ENCODE data around the gene EGR1. TPM values are rescaled to one million over a fixed set of nuclear protein-coding genes. Genes with fewer than 3 reads are reported as not detected.
A peak's percentile ranks its signal among the peaks of the same experiment; 100 is the strongest.

The EGR1 gene
- polyA plus RNA-seq, 1 donor from 2014 or later: 15.6 TPM

- no peaks in the 10 kb centered on the region for H3K36me3 ChIP-seq (ENCODE audit: insufficient read depth, low read length)
- TF ChIP-seq EZH2 (IDR thresholded peaks at IDR 0.05; ENCODE audit: borderline replicate concordance, insufficient read depth, low read length, poor library complexity, severe bottlenecking) (no peak), CTCF (IDR thresholded peaks at IDR 0.05; ENCODE audit: poor library complexity, severe bottlenecking) (no peak), RAD21 (conservative IDR thresholded peaks at IDR 0.05) (no peak), EP300 (conservative IDR thresholded peaks at IDR 0.05; ENCODE audit: poor library complexity, severe bottlenecking) (no peak)
- no peaks in the 10 kb centered on the region for H3K79me2 ChIP-seq (replicated peaks; ENCODE audit: insufficient read depth, low read length)
- peaks cover 23% of the 10 kb centered on the region for H3K27me3 ChIP-seq (ENCODE audit: insufficient read depth, low read depth, low read length)
- H3K9me2 ChIP-seq (ENCODE audit: insufficient read depth, low read length): no peaks in the 10 kb centered on the region
- no peaks in the 10 kb centered on the region for H3F3A ChIP-seq (ENCODE audit: insufficient read depth, low read length, poor library complexity, severe bottlenecking)
- H3K9ac ChIP-seq (ENCODE audit: low read length): no peak overlapping the region
- H3K4me3 ChIP-seq (ENCODE audit: low read length): peak overlapping the region; percentile 84
- H3K4me2 ChIP-seq (ENCODE audit: low read length): no peak overlapping the region
- no peaks in the 10 kb centered on the region for H3K9me3 ChIP-seq (ENCODE audit: low read length)
- peaks cover 4% of the 10 kb centered on the region for H4K20me1 ChIP-seq (ENCODE audit: insufficient read depth)
- no peak overlapping the region for H3K27ac ChIP-seq (ENCODE audit: low read length)
- no peak overlapping the region for H2AFZ ChIP-seq (ENCODE audit: low read depth, low read length)
Measured at GRCh38 chr5:138467711-138468132, 2.4 kb downstream of the EGR1 start.

- H3K27me3 ChIP-seq (ENCODE audit: insufficient read depth, low read depth, low read length): peaks cover 23% of the 10 kb centered on the region
- no peak overlapping the region for H2AFZ ChIP-seq (ENCODE audit: low read depth, low read length)
- H4K20me1 ChIP-seq (ENCODE audit: insufficient read depth): peaks cover 4% of the 10 kb centered on the region
- peak overlapping the region; percentile 84 for H3K4me3 ChIP-seq (ENCODE audit: low read length)
- H3K27ac ChIP-seq (ENCODE audit: low read length): no peak overlapping the region
- H3F3A ChIP-seq (ENCODE audit: insufficient read depth, low read length, poor library complexity, severe bottlenecking): no peaks in the 10 kb centered on the region
- H3K4me2 ChIP-seq (ENCODE audit: low read length): no peak overlapping the region
- H3K36me3 ChIP-seq (ENCODE audit: insufficient read depth, low read length): no peaks in the 10 kb centered on the region
- TF ChIP-seq MXI1 (conservative IDR thresholded peaks at IDR 0.05; ENCODE audit: poor library complexity, severe bottlenecking) (no peak), EP300 (conservative IDR thresholded peaks at IDR 0.05; ENCODE audit: poor library complexity, severe bottlenecking) (no peak), RAD21 (conservative IDR thresholded peaks at IDR 0.05) (no peak), SMC3 (conservative IDR thresholded peaks at IDR 0.05; ENCODE audit: poor library complexity) (no peak), TAF1 (IDR thresholded peaks at IDR 0.05; ENCODE audit: low read depth) (no peak)
- no peaks in the 10 kb centered on the region for H3K9me3 ChIP-seq (ENCODE audit: low read length)
- no peaks in the 10 kb centered on the region for H3K9me2 ChIP-seq (ENCODE audit: insufficient read depth, low read length)
- no peak overlapping the region for H3K9ac ChIP-seq (ENCODE audit: low read length)
- H3K79me2 ChIP-seq (replicated peaks; ENCODE audit: insufficient read depth, low read length): no peaks in the 10 kb centered on the region
Measured at GRCh38 chr5:138468133-138468965, 3.1 kb downstream of the EGR1 start.

- H3K4me2 ChIP-seq (ENCODE audit: low read length): no peak overlapping the region
- no peaks in the 10 kb centered on the region for H3K79me2 ChIP-seq (replicated peaks; ENCODE audit: insufficient read depth, low read length)
- H3F3A ChIP-seq (ENCODE audit: insufficient read depth, low read length, poor library complexity, severe bottlenecking): no peaks in the 10 kb centered on the region
- peaks cover 23% of the 10 kb centered on the region for H3K27me3 ChIP-seq (ENCODE audit: insufficient read depth, low read depth, low read length)
- no peaks in the 10 kb centered on the region for H3K36me3 ChIP-seq (ENCODE audit: insufficient read depth, low read length)
- H3K9ac ChIP-seq (ENCODE audit: low read length): no peak overlapping the region
- no peaks in the 10 kb centered on the region for H3K9me2 ChIP-seq (ENCODE audit: insufficient read depth, low read length)
- TF ChIP-seq RAD21 (conservative IDR thresholded peaks at IDR 0.05) (no peak), TAF1 (IDR thresholded peaks at IDR 0.05; ENCODE audit: low read depth) (no peak), MXI1 (conservative IDR thresholded peaks at IDR 0.05; ENCODE audit: poor library complexity, severe bottlenecking) (no peak), POLR2AphosphoS5 (IDR thresholded peaks at IDR 0.05) (no peak), REST (IDR thresholded peaks at IDR 0.05; ENCODE audit: borderline replicate concordance) (no peak)
- H3K27ac ChIP-seq (ENCODE audit: low read length): no peak overlapping the region
- no peak overlapping the region for H2AFZ ChIP-seq (ENCODE audit: low read depth, low read length)
- peaks cover 4% of the 10 kb centered on the region for H4K20me1 ChIP-seq (ENCODE audit: insufficient read depth)
- no peak overlapping the region for H3K4me3 ChIP-seq (ENCODE audit: low read length)
- no peaks in the 10 kb centered on the region for H3K9me3 ChIP-seq (ENCODE audit: low read length)
Measured at GRCh38 chr5:138468966-138469539, 3.8 kb downstream of the EGR1 start.

Measured in neural cell (in vitro differentiated cells).